GM21390 (cell line): ENCODE data around the gene CPLANE1.
A peak's percentile ranks its signal among the peaks of the same experiment; 100 is the strongest.
"Not testable (repeated sequence)": the region's sequence is repeated elsewhere in the genome, so short reads cannot be mapped to it uniquely, and the experiment has no call there.

ENCODE experiments used
- ATAC-seq: cut with Tn5 transposase; IDR thresholded peaks from one replicate; pipeline ENCODE4 v1.9.1; 2021; ENCODE audit not compliant: unreplicated experiment

CPLANE1 gene

GRCh38 chr5:37208883-37209797, 40.0 kb downstream of the CPLANE1 start:
- ATAC-seq: no peak

- no peak for ATAC-seq
Measured at GRCh38 chr5:37207802-37208201, 41.4 kb downstream of the CPLANE1 start.

GRCh38 chr5:37206736-37207135, 42.4 kb downstream of the CPLANE1 start:
- ATAC-seq: no peak

- no peak for ATAC-seq
Measured at GRCh38 chr5:37198842-37199241, 50.3 kb downstream of the CPLANE1 start.

GRCh38 chr5:37198061-37198460, 51.1 kb downstream of the CPLANE1 start:
- ATAC-seq: no peak

GRCh38 chr5:37197340-37198050, 51.7 kb downstream of the CPLANE1 start:
- ATAC-seq: peak; percentile 89

- ATAC-seq: no peak
Measured at GRCh38 chr5:37190592-37190991, 58.6 kb downstream of the CPLANE1 start.

GRCh38 chr5:37189355-37189754, 59.8 kb downstream of the CPLANE1 start:
- no peak for ATAC-seq

GRCh38 chr5:37187465-37187977, 61.7 kb downstream of the CPLANE1 start:
- ATAC-seq: no peak

GRCh38 chr5:37184748-37185364, 64.3 kb downstream of the CPLANE1 start:
- peak; percentile 84 for ATAC-seq

GRCh38 chr5:37182667-37183066, 66.5 kb downstream of the CPLANE1 start:
- ATAC-seq: no peak

GRCh38 chr5:37174928-37175327, 74.2 kb downstream of the CPLANE1 start:
- ATAC-seq: no peak

GRCh38 chr5:37172957-37173356, 76.2 kb downstream of the CPLANE1 start:
- no peak for ATAC-seq

- no peak for ATAC-seq
Measured at GRCh38 chr5:37170856-37171255, 78.3 kb downstream of the CPLANE1 start.

GRCh38 chr5:37166197-37166596, 83.0 kb downstream of the CPLANE1 start:
- ATAC-seq: no peak

- no peak for ATAC-seq
Measured at GRCh38 chr5:37165761-37166160, 83.4 kb downstream of the CPLANE1 start.

- no peak for ATAC-seq
Measured at GRCh38 chr5:37153661-37154060, 95.5 kb downstream of the CPLANE1 start.

- no peak for ATAC-seq
Measured at GRCh38 chr5:37146896-37147295, 102.3 kb downstream of the CPLANE1 start.

GRCh38 chr5:37136694-37137093, 112.5 kb downstream of the CPLANE1 start:
- no peak for ATAC-seq

- not testable (repeated sequence) for ATAC-seq
Measured at GRCh38 chr5:37135312-37135711, 113.9 kb downstream of the CPLANE1 start.

- ATAC-seq: no peak
Measured at GRCh38 chr5:37133939-37134338, 115.2 kb downstream of the CPLANE1 start.
